K562 (cell line): Measurements from ENCODE around the gene AMBRA1. TPM values are rescaled to one million over a fixed set of nuclear protein-coding genes. Genes with fewer than 3 reads are reported as not detected.
A peak's percentile ranks its signal among the peaks of the same experiment; 100 is the strongest.

Experiments used
- ARHGAP35 ChIP-seq: fragments of 450-650 bp; IDR thresholded peaks from 2 replicates; pipeline ENCODE4 v1.6.1; 2018; ENCODE audit not compliant: partially characterized antibody
- BRF1 ChIP-seq: IDR thresholded peaks from 3 replicates; pipeline ENCODE4 v1.6.1; 2011; ENCODE audit warnings: borderline replicate concordance, mild to moderate bottlenecking; ENCODE audit not compliant: insufficient read length; ENCODE audit errors: extremely low read depth
- CTCFL ChIP-seq: IDR thresholded peaks from 2 replicates; pipeline ENCODE4 v1.6.1; 2011; ENCODE audit warnings: borderline replicate concordance, low read depth, mild to moderate bottlenecking, moderate library complexity, low read length; ENCODE audit not compliant: insufficient read depth, poor library complexity, severe bottlenecking
- KDM4B ChIP-seq, 2 experiments: fragments of 450-650 bp in 1 of 2; sonication (generic) in 1 of 2; IDR thresholded peaks; 2 replicates each; pipeline ENCODE4 v1.6.1; 2016 to 2017; ENCODE audit warnings: borderline replicate concordance in 2 of 2, antibody characterized with exemption in 1 of 2, low read depth in 1 of 2, mild to moderate bottlenecking in 1 of 2
- MYNN ChIP-seq, 2 experiments: sonication (generic); formaldehyde crosslinking in 1 of 2; IDR thresholded peaks; 2 replicates each; pipeline versions ENCODE4 v1.5.0 to v1.6.1; 2016 to 2020; ENCODE audit warnings: antibody characterized with exemption in 1 of 2, missing genetic modification reagents in 1 of 2
- NR2F6 ChIP-seq: fragments of 450-650 bp; formaldehyde crosslinking; IDR thresholded peaks from 2 replicates; pipeline ENCODE4 v1.4.0; 2020; ENCODE audit warnings: mild to moderate bottlenecking
- SLC30A9 ChIP-seq: fragments of 250-450 bp; sonication (Bioruptor Pico); IDR thresholded peaks from 2 replicates; pipeline ENCODE4 v1.8.0; 2022; ENCODE audit warnings: mild to moderate bottlenecking, moderate library complexity
- SNRNP70 ChIP-seq: fragments of 200-400 bp; formaldehyde crosslinking; optimal IDR thresholded peaks from 2 replicates; pipeline ENCODE3; 2017; ENCODE audit warnings: low read depth, low read length
- STAG1 ChIP-seq: sonication (generic); formaldehyde crosslinking; IDR thresholded peaks from 2 replicates; pipeline ENCODE4 v1.5.0; 2020; ENCODE audit warnings: missing genetic modification reagents, borderline replicate concordance
- ZFX ChIP-seq: sonication (generic); formaldehyde crosslinking; IDR thresholded peaks from 2 replicates; pipeline ENCODE4 v1.8.0; 2022; ENCODE audit warnings: mild to moderate bottlenecking, missing genetic modification reagents, moderate library complexity
- ZNF239 ChIP-seq: fragments of 250-450 bp; sonication (Bioruptor Pico); IDR thresholded peaks from 2 replicates; pipeline ENCODE4 v1.4.0; 2020; ENCODE audit warnings: mild to moderate bottlenecking
- ZNF408 ChIP-seq: fragments of 250-450 bp; sonication (Bioruptor Pico); IDR thresholded peaks from 2 replicates; pipeline ENCODE4 v1.4.0; 2020; ENCODE audit warnings: low read depth, mild to moderate bottlenecking, moderate library complexity
- ZNF512 ChIP-seq: IDR thresholded peaks from 2 replicates; pipeline ENCODE4 v1.6.1; 2016; ENCODE audit warnings: missing genetic modification characterization, missing compliant biosample characterization
- ZNF655 ChIP-seq: fragments of 250-450 bp; sonication (Bioruptor Pico); IDR thresholded peaks from 2 replicates; pipeline ENCODE4 v1.5.0; 2021
- polyA plus RNA-seq, 8 experiments: library from polyadenylated mRNA; depleted of rRNA in 4 of 8; stranded (reverse) in 5 of 8; unstranded in 3 of 8; fragments of >200 nt; fragmentation: Nextera tagmentation in 2 of 8; fragmentation: Illumina TruSeq in 1 of 8; extraction: Ambion mirVana in 2 of 8; extraction: Trizol in 1 of 8; gene quantifications; 2 replicates each; pipeline versions ENCODE4 v1.2.1 to v1.2.3, GENCODE V29; 2011 to 2014; ENCODE audit warnings: inconsistent platforms in 1 of 8, missing spikeins in 1 of 8
- total RNA-seq, 7 experiments: library from RNA; depleted of rRNA in 6 of 7; stranded (reverse); fragments of >200 nt in 6 of 7; fragmentation: Illumina TruSeq in 2 of 7; extraction: Trizol in 2 of 7; gene quantifications; 2 replicates each; pipeline versions ENCODE4 v1.2.1 to v1.2.3, GENCODE V29; 2011 to 2021; ENCODE audit warnings: low replicate concordance in 1 of 7
- TF ChIP-seq, protein P1 (sequence below): fragments of 250-450 bp; sonication (Bioruptor Pico); IDR thresholded peaks from 2 replicates; pipeline ENCODE4 v1.5.0; 2021; ENCODE audit warnings: mild to moderate bottlenecking, moderate library complexity
- TF ChIP-seq, protein P2 (sequence below): sonication (generic); formaldehyde crosslinking; IDR thresholded peaks from 2 replicates; pipeline ENCODE4 v1.4.0; 2020; ENCODE audit warnings: mild to moderate bottlenecking, missing genetic modification reagents

The AMBRA1 gene
- total and polyA plus RNA-seq, 9 of the 15 experiments (the other 6 are each of a cell fraction or from before 2014, with no cell fraction given) = 0.15 to 24.5 (median 13.0) TPM

GRCh38 chr11:46367244-46367915 is 226.4 kb downstream of the AMBRA1 start (continued):
- TF ChIP-seq ZNF655 (CRISPR knock-in tag) = no peak
- TF ChIP-seq, protein P1, sequence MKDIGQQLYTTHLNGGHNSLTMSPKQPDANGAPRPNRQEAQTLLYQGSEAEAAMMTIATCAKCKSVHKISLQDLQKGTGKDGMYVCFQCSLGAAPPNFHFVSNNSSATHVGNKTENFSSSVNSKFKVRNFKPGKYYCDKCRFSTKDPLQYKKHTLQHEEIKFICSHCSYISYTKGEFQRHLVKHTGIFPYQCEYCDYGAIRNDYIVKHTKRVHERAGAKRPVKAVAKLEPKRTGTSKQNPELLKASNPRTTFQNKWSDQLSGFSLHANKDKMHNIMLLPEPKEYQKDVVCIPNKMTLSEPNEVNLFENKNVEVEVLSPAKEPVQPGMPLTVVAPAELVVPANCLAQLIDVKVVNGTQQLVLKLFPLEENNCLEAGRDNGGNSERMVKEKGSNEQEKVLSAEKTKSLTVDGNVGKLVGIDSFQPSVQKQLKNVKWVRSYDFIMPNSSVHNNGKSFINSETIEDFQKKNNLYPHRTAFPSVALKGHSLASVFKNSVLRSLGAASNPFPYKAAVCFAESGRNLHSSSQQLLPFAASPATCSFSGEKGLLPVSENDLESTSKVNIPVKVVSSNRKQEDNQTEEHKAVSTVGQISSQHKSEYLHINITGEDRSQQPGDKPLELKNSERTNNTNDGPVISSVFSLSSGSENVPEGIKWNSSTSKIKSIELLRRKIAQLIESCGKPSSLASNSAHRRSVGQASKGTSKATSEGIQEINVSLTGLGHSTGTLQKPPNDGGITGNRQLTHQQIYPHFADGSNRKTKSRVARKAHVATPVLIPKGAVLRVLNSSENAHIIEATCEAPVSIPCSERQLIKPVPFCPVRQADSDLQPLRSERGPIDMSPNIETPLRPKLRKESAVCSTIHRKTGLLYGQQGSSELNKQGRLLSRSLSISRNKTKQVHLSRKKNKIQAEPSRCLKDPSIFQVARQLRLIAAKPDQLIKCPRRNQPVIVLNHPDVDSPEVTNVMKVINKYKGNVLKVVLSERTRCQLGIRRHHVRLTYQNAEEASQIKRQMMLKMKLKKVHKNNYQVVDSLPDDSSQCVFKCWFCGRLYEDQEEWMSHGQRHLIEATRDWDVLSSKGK = no peak
- TF ChIP-seq BRF1 = no peak
- TF ChIP-seq CTCFL = peak; percentile 78
- TF ChIP-seq ZNF512 (tag) = no peak
- TF ChIP-seq ZFX (CRISPR knock-in tag) = no peak
- no peak for TF ChIP-seq SLC30A9 (CRISPR knock-in tag)
- no peak for TF ChIP-seq ZNF239 (CRISPR knock-in tag)
- TF ChIP-seq, protein P2, sequence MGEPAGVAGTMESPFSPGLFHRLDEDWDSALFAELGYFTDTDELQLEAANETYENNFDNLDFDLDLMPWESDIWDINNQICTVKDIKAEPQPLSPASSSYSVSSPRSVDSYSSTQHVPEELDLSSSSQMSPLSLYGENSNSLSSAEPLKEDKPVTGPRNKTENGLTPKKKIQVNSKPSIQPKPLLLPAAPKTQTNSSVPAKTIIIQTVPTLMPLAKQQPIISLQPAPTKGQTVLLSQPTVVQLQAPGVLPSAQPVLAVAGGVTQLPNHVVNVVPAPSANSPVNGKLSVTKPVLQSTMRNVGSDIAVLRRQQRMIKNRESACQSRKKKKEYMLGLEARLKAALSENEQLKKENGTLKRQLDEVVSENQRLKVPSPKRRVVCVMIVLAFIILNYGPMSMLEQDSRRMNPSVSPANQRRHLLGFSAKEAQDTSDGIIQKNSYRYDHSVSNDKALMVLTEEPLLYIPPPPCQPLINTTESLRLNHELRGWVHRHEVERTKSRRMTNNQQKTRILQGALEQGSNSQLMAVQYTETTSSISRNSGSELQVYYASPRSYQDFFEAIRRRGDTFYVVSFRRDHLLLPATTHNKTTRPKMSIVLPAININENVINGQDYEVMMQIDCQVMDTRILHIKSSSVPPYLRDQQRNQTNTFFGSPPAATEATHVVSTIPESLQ (CRISPR knock-in tag) = no peak
- TF ChIP-seq SNRNP70 = no peak
- TF ChIP-seq STAG1 (CRISPR knock-in tag) = peak; percentile 73; the same call in 1 of the 2 replicates
- TF ChIP-seq MYNN (IDR thresholded peaks at IDR 0.05) = no peak
- TF ChIP-seq MYNN (CRISPR knock-in tag; IDR thresholded peaks at IDR 0.05) = no peak
- no peak for TF ChIP-seq NR2F6
- TF ChIP-seq KDM4B (IDR thresholded peaks at IDR 0.05; ENCODE audit: borderline replicate concordance in 2 of 2, low read depth in 1 of 2) = no peak
- TF ChIP-seq ZNF408 = no peak
- TF ChIP-seq ARHGAP35 = no peak
